ENCODE measurements around the gene ABHD12.

DNA sequence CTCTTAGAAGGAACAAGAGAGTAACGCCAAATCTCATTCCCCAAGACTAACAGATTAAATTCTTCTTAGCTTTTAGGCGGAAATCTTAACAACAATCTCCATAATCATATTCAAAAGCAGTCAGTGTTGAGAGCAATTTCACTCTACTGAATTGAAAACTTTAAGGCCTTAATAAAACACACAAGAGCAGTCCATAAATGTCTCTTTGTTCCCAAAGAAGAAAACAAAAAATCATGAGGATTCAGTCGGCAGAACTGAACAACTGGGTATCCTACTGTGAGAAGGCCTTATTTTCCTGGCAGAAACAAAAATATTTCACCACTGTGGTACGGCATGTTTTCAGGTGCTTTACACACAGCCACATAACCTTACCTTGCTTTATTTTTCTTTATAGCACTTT, 14.4 kb downstream of the ABHD12 start:
- TF ChIP-seq, protein P1, sequence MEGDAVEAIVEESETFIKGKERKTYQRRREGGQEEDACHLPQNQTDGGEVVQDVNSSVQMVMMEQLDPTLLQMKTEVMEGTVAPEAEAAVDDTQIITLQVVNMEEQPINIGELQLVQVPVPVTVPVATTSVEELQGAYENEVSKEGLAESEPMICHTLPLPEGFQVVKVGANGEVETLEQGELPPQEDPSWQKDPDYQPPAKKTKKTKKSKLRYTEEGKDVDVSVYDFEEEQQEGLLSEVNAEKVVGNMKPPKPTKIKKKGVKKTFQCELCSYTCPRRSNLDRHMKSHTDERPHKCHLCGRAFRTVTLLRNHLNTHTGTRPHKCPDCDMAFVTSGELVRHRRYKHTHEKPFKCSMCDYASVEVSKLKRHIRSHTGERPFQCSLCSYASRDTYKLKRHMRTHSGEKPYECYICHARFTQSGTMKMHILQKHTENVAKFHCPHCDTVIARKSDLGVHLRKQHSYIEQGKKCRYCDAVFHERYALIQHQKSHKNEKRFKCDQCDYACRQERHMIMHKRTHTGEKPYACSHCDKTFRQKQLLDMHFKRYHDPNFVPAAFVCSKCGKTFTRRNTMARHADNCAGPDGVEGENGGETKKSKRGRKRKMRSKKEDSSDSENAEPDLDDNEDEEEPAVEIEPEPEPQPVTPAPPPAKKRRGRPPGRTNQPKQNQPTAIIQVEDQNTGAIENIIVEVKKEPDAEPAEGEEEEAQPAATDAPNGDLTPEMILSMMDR (IDR thresholded peaks at IDR 0.05 in 4 of 5, conservative IDR thresholded peaks at IDR 0.05 in 1 of 5): no peak
- TF ChIP-seq POLR2A (IDR thresholded peaks at IDR 0.05): no peak
